ENCODE results near the gene CDNF. TPM values are rescaled to one million over a fixed set of nuclear protein-coding genes. Genes with fewer than 3 reads are reported as not detected.
"Not testable (repeated sequence)": the region's sequence is repeated elsewhere in the genome, so short reads cannot be mapped to it uniquely, and the experiment has no call there.

The CDNF gene
- total RNA-seq, 4 donors from 2014 or later: 2.6 to 9.1 (median 3.8) TPM; not detected in 1

DNA sequence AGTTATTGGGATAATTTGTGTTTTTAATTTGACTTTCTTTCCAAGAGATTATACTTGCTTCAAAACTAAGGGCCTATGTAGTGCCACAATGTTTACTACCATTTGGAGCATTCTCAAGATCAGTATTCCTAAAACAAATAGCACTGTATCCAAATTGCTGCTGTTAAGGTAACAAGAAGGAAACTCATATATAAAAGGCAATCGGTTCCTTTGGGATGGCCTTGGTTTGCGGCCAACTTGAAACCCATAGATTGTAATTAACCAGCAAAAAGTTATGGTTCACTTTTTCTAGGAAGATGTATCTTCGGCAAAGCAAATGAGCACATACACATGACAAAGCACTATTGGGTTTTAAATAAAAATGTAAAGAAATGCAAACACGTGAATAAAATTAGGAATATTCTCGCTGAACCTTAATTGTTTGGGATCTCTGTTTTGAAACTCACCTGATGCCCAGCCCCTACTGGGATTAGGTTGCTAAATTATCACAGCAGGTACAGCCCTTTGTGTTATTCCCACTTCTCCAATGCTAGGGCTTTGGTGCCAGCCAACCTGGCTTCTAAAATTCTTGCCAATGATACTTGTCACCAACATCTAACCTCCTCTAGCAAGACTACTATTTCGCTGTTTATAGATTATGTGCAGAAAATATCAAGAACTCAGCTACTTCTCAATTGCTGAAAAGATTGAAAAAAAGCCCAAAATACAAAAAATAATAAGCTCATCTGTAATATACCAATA lies 16.0 kb downstream of the CDNF start:
- no peak for DNase-seq
- Histone ChIP-seq H3K27ac (no peak overlapping the region), H3K4me1 (no peaks in the 10 kb centered on the region), H3K27me3 (no peaks in the 10 kb centered on the region), H3K9me3 (no peaks in the 10 kb centered on the region), H3K4me3 (no peak overlapping the region), H3K36me3 (no peaks in the 10 kb centered on the region)
- intact Hi-C loops (cut with DNase I; ENCODE audit: low total_unique reads): no loop called here
- TF ChIP-seq, protein P1, sequence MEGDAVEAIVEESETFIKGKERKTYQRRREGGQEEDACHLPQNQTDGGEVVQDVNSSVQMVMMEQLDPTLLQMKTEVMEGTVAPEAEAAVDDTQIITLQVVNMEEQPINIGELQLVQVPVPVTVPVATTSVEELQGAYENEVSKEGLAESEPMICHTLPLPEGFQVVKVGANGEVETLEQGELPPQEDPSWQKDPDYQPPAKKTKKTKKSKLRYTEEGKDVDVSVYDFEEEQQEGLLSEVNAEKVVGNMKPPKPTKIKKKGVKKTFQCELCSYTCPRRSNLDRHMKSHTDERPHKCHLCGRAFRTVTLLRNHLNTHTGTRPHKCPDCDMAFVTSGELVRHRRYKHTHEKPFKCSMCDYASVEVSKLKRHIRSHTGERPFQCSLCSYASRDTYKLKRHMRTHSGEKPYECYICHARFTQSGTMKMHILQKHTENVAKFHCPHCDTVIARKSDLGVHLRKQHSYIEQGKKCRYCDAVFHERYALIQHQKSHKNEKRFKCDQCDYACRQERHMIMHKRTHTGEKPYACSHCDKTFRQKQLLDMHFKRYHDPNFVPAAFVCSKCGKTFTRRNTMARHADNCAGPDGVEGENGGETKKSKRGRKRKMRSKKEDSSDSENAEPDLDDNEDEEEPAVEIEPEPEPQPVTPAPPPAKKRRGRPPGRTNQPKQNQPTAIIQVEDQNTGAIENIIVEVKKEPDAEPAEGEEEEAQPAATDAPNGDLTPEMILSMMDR (IDR thresholded peaks at IDR 0.05): no peak
- no peak for TF ChIP-seq POLR2A (IDR thresholded peaks at IDR 0.05)

DNA sequence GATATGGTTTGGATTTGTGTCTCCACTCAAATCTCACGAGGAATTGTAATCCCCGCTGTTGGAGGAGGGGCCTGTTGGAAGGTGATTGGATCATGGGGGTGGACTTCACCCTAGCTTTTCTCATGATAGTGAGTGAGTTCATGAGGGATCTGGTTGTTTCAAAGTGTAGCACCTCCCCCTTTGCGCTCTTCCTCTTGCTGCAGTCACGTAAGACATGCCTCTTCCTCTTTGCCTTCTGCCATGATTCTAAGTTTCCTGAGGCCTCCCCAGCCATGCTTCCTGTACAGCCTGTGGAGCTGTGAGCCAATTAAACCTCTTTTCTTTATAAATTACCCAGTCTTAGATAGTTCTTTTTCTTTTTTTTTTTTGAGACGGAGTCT lies 17.1 kb downstream of the CDNF start:
- H3K4me1 ChIP-seq: no peaks in the 10 kb centered on the region
- no peak overlapping the region for H3K4me3 ChIP-seq
- intact Hi-C loops (cut with DNase I; ENCODE audit: low total_unique reads): no loop called here
- H3K27me3 ChIP-seq: no peaks in the 10 kb centered on the region
- no peak for DNase-seq
- no peaks in the 10 kb centered on the region for H3K9me3 ChIP-seq
- TF ChIP-seq, protein P1 (IDR thresholded peaks at IDR 0.05): no peak
- no peak for TF ChIP-seq POLR2A (IDR thresholded peaks at IDR 0.05)
- no peak overlapping the region for H3K27ac ChIP-seq
- no peaks in the 10 kb centered on the region for H3K36me3 ChIP-seq

DNA sequence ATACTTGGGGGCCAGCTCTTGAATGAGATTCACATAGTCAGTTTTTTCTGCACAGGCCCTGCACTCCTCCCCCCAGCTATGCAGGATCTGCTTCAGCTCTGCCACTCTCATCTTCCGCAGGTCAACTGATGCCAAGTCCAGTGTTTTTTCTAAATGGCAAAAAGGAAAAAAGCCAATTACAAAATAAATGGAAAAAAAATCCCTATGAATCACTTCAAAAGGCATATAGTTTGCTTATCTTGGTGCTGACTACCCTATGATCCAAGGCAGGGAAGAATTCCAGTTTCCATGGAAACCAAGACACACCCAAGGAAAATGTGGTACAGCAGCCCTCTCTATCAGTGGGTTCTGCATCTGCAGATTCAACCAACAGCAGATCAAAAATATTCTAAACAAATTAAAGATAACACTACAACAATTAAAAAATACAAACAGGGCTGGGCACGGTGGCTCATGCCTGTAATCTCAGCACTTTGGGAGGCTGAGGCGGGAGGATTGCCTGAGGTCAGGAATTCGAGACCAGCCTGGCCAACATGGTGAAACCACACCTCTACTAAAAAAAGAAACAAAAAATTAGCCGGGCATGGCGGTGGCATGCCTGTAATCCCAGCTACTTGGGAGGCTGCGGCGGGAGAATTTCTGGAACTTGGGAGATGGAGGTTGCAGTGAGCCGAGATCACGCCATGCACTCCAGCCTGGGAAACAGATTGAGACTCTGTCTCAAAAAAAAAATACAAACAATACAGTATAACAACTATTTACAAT lies 17.6 kb downstream of the CDNF start:
- no peaks in the 10 kb centered on the region for H3K9me3 ChIP-seq
- TF ChIP-seq, protein P1 (IDR thresholded peaks at IDR 0.05): no peak
- no peak for TF ChIP-seq POLR2A (IDR thresholded peaks at IDR 0.05)
- no peaks in the 10 kb centered on the region for H3K36me3 ChIP-seq
- no peaks in the 10 kb centered on the region for H3K4me1 ChIP-seq
- no peak overlapping the region for H3K4me3 ChIP-seq
- DNase-seq: no peak
- no peaks in the 10 kb centered on the region for H3K27me3 ChIP-seq
- no peak overlapping the region for H3K27ac ChIP-seq
- intact Hi-C loops (cut with DNase I; ENCODE audit: low total_unique reads): no loop called here

DNA sequence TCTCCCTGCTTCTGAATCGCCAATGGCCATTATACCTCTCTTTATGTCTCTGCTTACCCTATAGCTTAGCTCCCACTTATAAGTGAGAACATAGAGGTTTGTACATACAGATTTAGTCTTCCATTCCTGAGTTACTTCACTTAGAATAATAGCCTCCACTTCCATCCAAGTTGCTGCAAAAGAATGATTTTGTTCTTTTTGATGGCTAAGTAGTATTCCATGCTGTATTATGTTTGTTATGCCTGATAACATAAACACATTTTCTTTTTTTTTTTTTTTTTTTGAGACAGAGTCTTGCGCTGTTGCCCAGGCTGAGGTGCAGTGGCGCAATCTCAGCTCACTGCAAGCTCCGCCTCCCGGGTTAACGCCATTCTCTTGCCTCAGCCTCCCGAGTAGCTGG lies 21.1 kb downstream of the CDNF start:
- H3K4me3 ChIP-seq; intact Hi-C loops (cut with DNase I; ENCODE audit: low total_unique reads); H3K36me3 ChIP-seq; H3K4me1 ChIP-seq; H3K9me3 ChIP-seq; H3K27me3 ChIP-seq; H3K27ac ChIP-seq; DNase-seq: not testable (repeated sequence)

DNA sequence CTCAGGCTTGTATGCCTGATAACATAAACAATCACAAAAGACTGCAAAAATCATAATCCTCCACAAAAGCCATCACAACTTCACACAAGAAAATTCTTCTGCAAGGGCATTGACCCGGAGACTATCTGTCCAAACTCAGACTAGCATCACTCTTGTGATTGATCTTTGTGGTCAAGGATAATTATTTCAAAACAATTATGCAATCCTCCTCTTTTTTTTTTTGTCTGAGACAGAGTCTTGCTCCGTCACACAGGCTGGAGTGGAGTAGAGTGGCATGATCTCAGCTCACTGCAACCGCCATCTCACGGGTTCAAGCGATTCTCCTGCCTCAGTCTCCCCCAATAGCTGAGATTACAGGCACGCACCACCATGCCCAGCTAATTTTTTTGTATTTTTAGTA lies 22.2 kb downstream of the CDNF start:
- DNase-seq: no peak
- H3K9me3 ChIP-seq: no peaks in the 10 kb centered on the region
- no peak for TF ChIP-seq POLR2A (IDR thresholded peaks at IDR 0.05)
- TF ChIP-seq, protein P1 (IDR thresholded peaks at IDR 0.05): no peak
- H3K27ac ChIP-seq: no peak overlapping the region
- no peak overlapping the region for H3K4me3 ChIP-seq
- no peaks in the 10 kb centered on the region for H3K4me1 ChIP-seq
- intact Hi-C loops (cut with DNase I; ENCODE audit: low total_unique reads): no loop called here
- no peaks in the 10 kb centered on the region for H3K27me3 ChIP-seq
- H3K36me3 ChIP-seq: no peaks in the 10 kb centered on the region
